T-helper 1 cell treated with Interleukin-12 subunit alpha and Interleukin-12 subunit beta and Interleukin-4 antibody, amounts not matched to agents 30 ng/mL and 1 ng/mL, for 36 hours (primary cell): ENCODE results near the gene OAS2. TPM values are rescaled to one million over a fixed set of nuclear protein-coding genes. Genes with fewer than 3 reads are reported as not detected.

ENCODE experiments used
- intact Hi-C: fragments of 100-400 bp; cut with micrococcal nuclease; formaldehyde crosslinking; loops from one replicate; pipeline ENCODE4 v1.15.1; 2024
- total RNA-seq: library from RNA; stranded (reverse); gene quantifications from 2 replicates; pipeline ENCODE4 v1.2.3, GENCODE V29; 2022

OAS2 gene
- total RNA-seq, 1 donor from 2014 or later: 215 TPM

GRCh38 chr12:113007166-113007565 is 28.8 kb downstream of the OAS2 start:
- intact Hi-C loops: no loop called here

GRCh38 chr12:113010701-113011100 is 32.4 kb downstream of the OAS2 start:
- intact Hi-C loops: no loop called here

- intact Hi-C loops: no loop called here
These were observed 36.2 kb downstream of the OAS2 start for GRCh38 chr12:113014565-113014964.

- intact Hi-C loops: no loop called here
These were observed 38.5 kb downstream of the OAS2 start for GRCh38 chr12:113016796-113017195.

GRCh38 chr12:113019025-113019424 is 40.7 kb downstream of the OAS2 start:
- intact Hi-C loops: no loop called here

- intact Hi-C loops: no loop called here
These were observed 43.2 kb downstream of the OAS2 start for GRCh38 chr12:113021500-113021899.

- intact Hi-C loops: no loop called here
These were observed 44.4 kb downstream of the OAS2 start for GRCh38 chr12:113022563-113023297.

- intact Hi-C loops: no loop called here
These were observed 49.4 kb downstream of the OAS2 start for GRCh38 chr12:113027726-113028125.

- intact Hi-C loops: loop anchor here (1.0 kb wide), 1 partner anchor 131 kb away; no protein-coding TSS in a partner anchor
These were observed 52.7 kb downstream of the OAS2 start for GRCh38 chr12:113030875-113031525.

GRCh38 chr12:113039911-113040445 is 61.7 kb downstream of the OAS2 start:
- intact Hi-C loops: no loop called here

- intact Hi-C loops: no loop called here
These were observed 62.4 kb downstream of the OAS2 start for GRCh38 chr12:113040722-113041171.

- intact Hi-C loops: no loop called here
These were observed 63.2 kb downstream of the OAS2 start for GRCh38 chr12:113041560-113041959.

GRCh38 chr12:113043240-113043639 is 64.9 kb downstream of the OAS2 start:
- intact Hi-C loops: no loop called here

- intact Hi-C loops: no loop called here
These were observed 66.2 kb downstream of the OAS2 start for GRCh38 chr12:113044516-113044915.

GRCh38 chr12:113048716-113049127 is 70.4 kb downstream of the OAS2 start:
- intact Hi-C loops: loop anchor here (1.0 to 2.0 kb wide), 6 partner anchors 50 to 376 kb away; partner anchors contain the start of gene RASAL1

- intact Hi-C loops: loop anchor here (2.0 kb wide), 2 partner anchors 57 to 375 kb away; no protein-coding TSS in a partner anchor
These were observed 71.8 kb downstream of the OAS2 start for GRCh38 chr12:113049976-113050742.

GRCh38 chr12:113050795-113051194 is 72.5 kb downstream of the OAS2 start:
- intact Hi-C loops: no loop called here

GRCh38 chr12:113051759-113052158 is 73.4 kb downstream of the OAS2 start:
- intact Hi-C loops: no loop called here

- intact Hi-C loops: no loop called here
These were observed 74.0 kb downstream of the OAS2 start for GRCh38 chr12:113052326-113052725.

GRCh38 chr12:113054948-113055486 is 76.7 kb downstream of the OAS2 start:
- intact Hi-C loops: no loop called here
